HepG2 (cell line): Measurements from ENCODE around the gene MYLK. TPM values are rescaled to one million over a fixed set of nuclear protein-coding genes. Genes with fewer than 3 reads are reported as not detected.
A peak's percentile ranks its signal among the peaks of the same experiment; 100 is the strongest.

Source experiments
- ATAC-seq: fragments of 200-7000 bp; cut with Tn5 transposase; 3 replicates; pipeline ENCODE4 v1.9.1; 2020; ENCODE audit warnings: mild to moderate bottlenecking, moderate library complexity
- BruUV-seq: library from RNA; stranded (reverse); fragments of 400-500 nt; replicated peaks from 2 replicates; lab custom pipeline; 2021; lab: Mats Ljungman, UMichigan
- CTCF ChIA-PET: fragments of 300-600 bp; formaldehyde crosslinking; extraction: SDS; loops from one replicate; lab custom pipeline; 2021; ENCODE audit warnings: low total read pairs, inconsistent platforms, low intra/inter-chr PET ratio; lab: Yijun Ruan, JAX
- POLR2A ChIA-PET: fragments of 350-600 bp; sonication (Branson Sonifier 250); formaldehyde crosslinking; loops from one replicate; lab custom pipeline; 2020; ENCODE audit warnings: antibody characterized with exemption, inconsistent platforms; lab: Yijun Ruan, JAX
- DNase-seq: peaks from one replicate; pipeline ENCODE4 v3.0.0-alpha.2; 2015; ENCODE audit warnings: low spot score
- FAIRE-seq: peaks from 3 replicates; lab custom pipeline; 2011; peaks lifted over from hg19 to GRCh38; lab: Jason Lieb, UNC
- H2AFZ ChIP-seq: one replicate; pipeline ENCODE4 v1.6.1; 2011; ENCODE audit warnings: low read length, inconsistent platforms
- H3K27ac ChIP-seq: fragments of 300-600 bp; 3 replicates; pipeline ENCODE4 v1.8.0; 2011; ENCODE audit warnings: mixed run types, mild to moderate bottlenecking, mixed read lengths, low read length, inconsistent platforms; ENCODE audit not compliant: insufficient read depth; ENCODE audit errors: extremely low read length
- H3K27me3 ChIP-seq, 2 experiments: fragments of 200-600 bp in 1 of 2; 2 replicates in 1 of 2; 3 replicates in 1 of 2; pipeline versions ENCODE4 v1.6.0 to v1.8.0; 2011; ENCODE audit warnings: low read length in 2 of 2, mild to moderate bottlenecking in 2 of 2, moderate library complexity in 2 of 2, inconsistent platforms in 1 of 2; ENCODE audit not compliant: insufficient read depth in 2 of 2, control insufficient read depth in 1 of 2
- H3K36me3 ChIP-seq, 2 experiments: fragments of 200-600 bp in 1 of 2; replicated peaks in 1 of 2; 2 replicates in 1 of 2; 3 replicates in 1 of 2; pipeline versions ENCODE4 v1.5.1 to v1.8.0; 2011; ENCODE audit warnings: low read length in 2 of 2, inconsistent platforms in 1 of 2; ENCODE audit not compliant: insufficient read depth in 2 of 2, control insufficient read depth in 1 of 2
- H3K4me1 ChIP-seq: 2 replicates; pipeline ENCODE4 v1.5.1; 2012; ENCODE audit warnings: low read length, inconsistent platforms; ENCODE audit not compliant: insufficient read depth
- H3K4me2 ChIP-seq: 2 replicates; pipeline ENCODE4 v1.6.0; 2011; ENCODE audit warnings: low read depth, low read length, inconsistent platforms
- H3K4me3 ChIP-seq, 3 experiments: fragments of 200-600 bp in 1 of 3; sonication (generic), shearing (Covaris generic) in 1 of 3; replicated peaks in 1 of 3; 2 replicates each; pipeline ENCODE4 v1.5.1; 2011 to 2016; ENCODE audit warnings: low read length in 3 of 3, inconsistent platforms in 2 of 3, low read depth in 2 of 3, mild to moderate bottlenecking in 2 of 3, control low read depth in 1 of 3, mixed read lengths in 1 of 3; ENCODE audit not compliant: insufficient read depth in 1 of 3
- H3K79me2 ChIP-seq: one replicate; pipeline ENCODE4 v1.6.1; 2011; ENCODE audit warnings: low read length, inconsistent platforms; ENCODE audit not compliant: insufficient read depth
- H3K9ac ChIP-seq: 2 replicates; pipeline ENCODE4 v1.6.0; 2011; ENCODE audit warnings: mild to moderate bottlenecking, low read depth, low read length, inconsistent platforms; ENCODE audit not compliant: insufficient read depth
- H3K9me3 ChIP-seq: 2 replicates; pipeline ENCODE4 v1.5.1; 2012; ENCODE audit warnings: mild to moderate bottlenecking, low read length
- H4K20me1 ChIP-seq: 2 replicates; pipeline ENCODE4 v1.6.0; 2011; ENCODE audit warnings: inconsistent platforms, mild to moderate bottlenecking, low read length, moderate library complexity; ENCODE audit not compliant: insufficient read depth
- JUND ChIP-seq: sonication (generic); formaldehyde crosslinking; IDR thresholded peaks from 2 replicates; pipeline ENCODE4 v1.8.0; 2022; ENCODE audit warnings: mild to moderate bottlenecking, missing genetic modification reagents
- RAD21 ChIP-seq: fragments of 450-650 bp; formaldehyde crosslinking; IDR thresholded peaks from 2 replicates; pipeline ENCODE4 v1.5.0; 2020; ENCODE audit warnings: mild to moderate bottlenecking
- SATB2 ChIP-seq: sonication (generic); formaldehyde crosslinking; IDR thresholded peaks from 2 replicates; pipeline ENCODE4 v1.5.0; 2020; ENCODE audit warnings: missing genetic modification reagents
- SMARCC2 ChIP-seq: fragments of 450-650 bp; IDR thresholded peaks from 2 replicates; pipeline ENCODE4 v1.6.1; 2017; ENCODE audit warnings: antibody characterized with exemption, mild to moderate bottlenecking
- UBTF ChIP-seq: sonication (generic); formaldehyde crosslinking; IDR thresholded peaks from 2 replicates; pipeline ENCODE4 v1.4.0; 2020; ENCODE audit warnings: mild to moderate bottlenecking, missing genetic modification reagents
- WGBS: methylation state at CpG from one replicate; pipeline ENCODE4 v1.1.6; 2017; ENCODE audit warnings: low lambda C conversion rate; 5-methylcytosine and 5-hydroxymethylcytosine counted together
- in situ Hi-C: cut with HindIII; loops from 2 replicates; pipeline ENCODE4 v1.10.0; 2017; ENCODE audit warnings: low pct_unique_long_range_greater_than_20kb; ENCODE audit not compliant: extremely low pct_ligation_motif_present
- intact Hi-C: fragments of 100-400 bp; cut with micrococcal nuclease; formaldehyde crosslinking; loops from one replicate; pipeline ENCODE4 v1.10.0; 2022; ENCODE audit not compliant: unreplicated experiment
- polyA plus RNA-seq, 8 experiments: library from polyadenylated mRNA; depleted of rRNA in 3 of 8; stranded (reverse) in 7 of 8; unstranded in 1 of 8; fragments of >200 nt; fragmentation: Illumina TruSeq in 4 of 8; extraction: Trizol in 4 of 8; gene quantifications; 2 replicates each; pipeline versions ENCODE4 v1.2.1 to v1.2.3, GENCODE V29; 2011 to 2016; ENCODE audit warnings: low read depth in 4 of 8, missing spikeins in 1 of 8, mixed read lengths in 1 of 8; ENCODE audit not compliant: insufficient read depth in 1 of 8
- total RNA-seq, 5 experiments: library from RNA; depleted of rRNA; stranded (reverse); fragments of >200 nt; fragmentation: Illumina TruSeq; extraction: Trizol; gene quantifications; 2 replicates each; pipeline ENCODE4 v1.2.3, GENCODE V29; 2016; ENCODE audit warnings: low read depth in 1 of 5

Gene MYLK
- total and polyA plus RNA-seq, 2 of the 13 experiments (the other 11 are each of a cell fraction or from before 2014, with no cell fraction given), result 10.6 to 34.9 TPM

DNA sequence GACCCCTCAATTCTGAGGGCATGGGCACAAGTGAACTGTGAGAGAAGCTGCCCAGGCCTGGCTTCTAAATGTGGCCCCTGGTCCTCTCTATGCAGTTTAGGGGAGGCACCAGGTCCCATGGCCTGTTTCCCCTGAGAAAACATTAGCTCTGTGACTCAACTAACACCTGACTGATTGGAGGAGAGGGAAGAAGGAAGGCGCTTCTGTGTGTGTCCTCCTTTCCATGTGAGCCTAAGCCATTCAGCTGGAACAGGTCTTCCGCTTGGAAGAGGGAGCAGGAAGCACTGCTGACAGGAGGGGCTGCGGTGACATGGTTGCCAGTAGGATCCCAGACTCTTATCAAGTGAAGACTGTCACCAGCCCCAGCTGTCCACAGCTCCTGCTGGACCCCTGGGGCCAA, 79.5 kb downstream of the MYLK start (continued):
- no peak for TF ChIP-seq UBTF (CRISPR knock-in tag)
- no peak for TF ChIP-seq SMARCC2

- POLR2A ChIA-PET, result interaction anchor here (1.2 kb wide), 1 partner anchor 48 kb away, joined by 6 read pairs; no protein-coding TSS in a partner anchor
- FAIRE-seq, result no peak
- no peak overlapping the region for H2AFZ ChIP-seq
- peaks cover 45% of the 10 kb centered on the region for H3K4me1 ChIP-seq
- no peaks in the 10 kb centered on the region for H3K27me3 ChIP-seq
- DNase-seq, result no peak
- no peak overlapping the region for H3K27ac ChIP-seq
- CTCF ChIA-PET, result no interaction called here
- no peaks in the 10 kb centered on the region for H3K36me3 ChIP-seq
- no TSS peak for BruUV-seq
- H3K9ac ChIP-seq, result no peak overlapping the region
- H3K4me2 ChIP-seq, result no peak overlapping the region
- 91% methylated on average over 3 of the region's 5 CpGs for WGBS
- peaks cover 4% of the 10 kb centered on the region for H3K79me2 ChIP-seq
- ATAC-seq, result no peak
- H4K20me1 ChIP-seq, result no peaks in the 10 kb centered on the region
- TF ChIP-seq JUND (CRISPR knock-in tag) (no peak), RAD21 (0 out of 2 replicates have a peak, but pooled peaks have one; percentile 31), SATB2 (CRISPR knock-in tag) (no peak)
- H3K4me3 ChIP-seq, result no peak overlapping the region
- H3K9me3 ChIP-seq, result no peaks in the 10 kb centered on the region
- intact Hi-C loops, result no loop called here
- in situ Hi-C loops, result loop anchor here (5.0 kb wide), 1 partner anchor 46 kb away; no protein-coding TSS in a partner anchor
Observed at GRCh38 chr3:123803521-123803920, 80.6 kb downstream of the MYLK start.
